Osteoblast (primary cell): ENCODE measurements around the gene TMEM45A. TPM values are rescaled to one million over a fixed set of nuclear protein-coding genes. Genes with fewer than 3 reads are reported as not detected.

Experiments
- DNase-seq: peaks from one replicate; pipeline ENCODE4 v3.0.0; 2011; ENCODE audit warnings: low spot score, mixed read lengths; ENCODE audit not compliant: insufficient read length; ENCODE audit errors: missing footprints
- H2AFZ ChIP-seq: 2 replicates; pipeline ENCODE4 v1.6.0; 2011; ENCODE audit warnings: mild to moderate bottlenecking, low read length
- H3K27ac ChIP-seq: 2 replicates; pipeline ENCODE4 v1.5.1; 2011; ENCODE audit warnings: mild to moderate bottlenecking, low read depth, low read length, moderate library complexity
- H3K27me3 ChIP-seq: 2 replicates; pipeline ENCODE4 v1.6.0; 2012; ENCODE audit warnings: mild to moderate bottlenecking, control low read depth, inconsistent platforms, low read length, moderate library complexity; ENCODE audit not compliant: insufficient read depth
- H3K36me3 ChIP-seq: 2 replicates; pipeline ENCODE4 v1.5.1; 2011; ENCODE audit warnings: mild to moderate bottlenecking, low read length, control low read depth, moderate library complexity; ENCODE audit not compliant: insufficient read depth
- H3K4me1 ChIP-seq: 2 replicates; pipeline ENCODE4 v1.5.1; 2011; ENCODE audit warnings: mild to moderate bottlenecking, low read length, control low read depth, moderate library complexity; ENCODE audit not compliant: insufficient read depth
- H3K4me2 ChIP-seq: 2 replicates; pipeline ENCODE4 v1.6.0; 2011; ENCODE audit warnings: mild to moderate bottlenecking, low read length; ENCODE audit not compliant: insufficient read depth
- H3K4me3 ChIP-seq: fragments of 200-600 bp; sonication (generic); 3 replicates; pipeline ENCODE4 v1.5.1; 2012; ENCODE audit warnings: mild to moderate bottlenecking, low read length, inconsistent platforms; ENCODE audit not compliant: insufficient read depth
- H3K79me2 ChIP-seq: 2 replicates; pipeline ENCODE4 v1.6.0; 2012; ENCODE audit warnings: mild to moderate bottlenecking, low read length, control low read depth, inconsistent platforms; ENCODE audit not compliant: insufficient read depth
- H3K9me3 ChIP-seq: 2 replicates; pipeline ENCODE4 v1.5.1; 2011; ENCODE audit warnings: low read depth, low read length, control low read depth
- H4K20me1 ChIP-seq: 2 replicates; pipeline ENCODE4 v1.6.0; 2012; ENCODE audit warnings: mild to moderate bottlenecking, low read length, control low read depth; ENCODE audit not compliant: insufficient read depth
- total RNA-seq: library from RNA; depleted of rRNA; stranded (reverse); fragments of >200 nt; gene quantifications from 2 replicates; pipeline ENCODE4 v1.2.3, GENCODE V29; 2012
- TF ChIP-seq, protein P1 (sequence below): IDR thresholded peaks from 2 replicates; pipeline ENCODE4 v1.5.1; 2011; ENCODE audit warnings: mild to moderate bottlenecking, low read depth, low read length, moderate library complexity; ENCODE audit errors: extremely low read depth

The TMEM45A gene
- total RNA-seq, 1 donor, result 35.5 TPM

DNA sequence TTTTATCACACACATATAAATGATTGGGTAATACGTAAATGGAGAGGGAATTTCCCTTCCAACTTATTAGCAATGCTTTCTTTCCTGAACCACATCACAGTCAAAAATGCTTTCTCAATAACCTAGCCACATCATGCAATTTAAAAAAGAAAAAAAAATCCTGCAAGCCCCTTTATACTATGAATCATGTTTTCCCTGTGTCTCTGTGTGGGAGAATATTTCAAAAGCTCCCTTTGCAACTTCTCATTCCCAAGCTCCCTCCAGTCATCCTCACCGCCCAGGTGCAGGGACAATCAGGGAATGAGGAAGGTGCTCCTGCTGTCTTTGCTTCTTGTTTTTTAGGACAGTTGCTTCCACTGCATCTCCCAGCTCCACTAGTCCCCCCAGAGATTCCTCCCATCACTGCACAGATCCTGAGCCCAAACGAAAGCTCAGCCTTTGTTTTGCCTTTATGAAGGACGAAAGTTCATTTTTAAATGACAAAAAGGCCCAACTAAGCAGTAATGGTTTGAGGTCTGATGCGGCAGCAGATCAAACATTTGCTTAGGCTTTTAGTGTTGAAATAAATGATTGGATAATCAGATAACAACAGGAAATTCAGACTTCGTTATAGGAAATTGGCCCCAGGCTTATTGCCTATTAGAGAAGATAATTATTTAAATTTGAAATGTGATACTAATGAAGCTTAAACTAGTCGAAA lies 69.2 kb downstream of the TMEM45A start:
- Histone ChIP-seq H3K27me3 (no peaks in the 10 kb centered on the region), H4K20me1 (no peaks in the 10 kb centered on the region), H2AFZ (no peak overlapping the region), H3K36me3 (no peaks in the 10 kb centered on the region), H3K4me1 (peaks cover 33% of the 10 kb centered on the region), H3K79me2 (no peaks in the 10 kb centered on the region), H3K9me3 (no peaks in the 10 kb centered on the region), H3K4me3 (peak overlapping the region; percentile 8), H3K27ac (peak overlapping the region; percentile 69), H3K4me2 (peak overlapping the region; percentile 74)
- TF ChIP-seq, protein P1, sequence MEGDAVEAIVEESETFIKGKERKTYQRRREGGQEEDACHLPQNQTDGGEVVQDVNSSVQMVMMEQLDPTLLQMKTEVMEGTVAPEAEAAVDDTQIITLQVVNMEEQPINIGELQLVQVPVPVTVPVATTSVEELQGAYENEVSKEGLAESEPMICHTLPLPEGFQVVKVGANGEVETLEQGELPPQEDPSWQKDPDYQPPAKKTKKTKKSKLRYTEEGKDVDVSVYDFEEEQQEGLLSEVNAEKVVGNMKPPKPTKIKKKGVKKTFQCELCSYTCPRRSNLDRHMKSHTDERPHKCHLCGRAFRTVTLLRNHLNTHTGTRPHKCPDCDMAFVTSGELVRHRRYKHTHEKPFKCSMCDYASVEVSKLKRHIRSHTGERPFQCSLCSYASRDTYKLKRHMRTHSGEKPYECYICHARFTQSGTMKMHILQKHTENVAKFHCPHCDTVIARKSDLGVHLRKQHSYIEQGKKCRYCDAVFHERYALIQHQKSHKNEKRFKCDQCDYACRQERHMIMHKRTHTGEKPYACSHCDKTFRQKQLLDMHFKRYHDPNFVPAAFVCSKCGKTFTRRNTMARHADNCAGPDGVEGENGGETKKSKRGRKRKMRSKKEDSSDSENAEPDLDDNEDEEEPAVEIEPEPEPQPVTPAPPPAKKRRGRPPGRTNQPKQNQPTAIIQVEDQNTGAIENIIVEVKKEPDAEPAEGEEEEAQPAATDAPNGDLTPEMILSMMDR, result no peak
- DNase-seq, result peak; percentile 9

DNA sequence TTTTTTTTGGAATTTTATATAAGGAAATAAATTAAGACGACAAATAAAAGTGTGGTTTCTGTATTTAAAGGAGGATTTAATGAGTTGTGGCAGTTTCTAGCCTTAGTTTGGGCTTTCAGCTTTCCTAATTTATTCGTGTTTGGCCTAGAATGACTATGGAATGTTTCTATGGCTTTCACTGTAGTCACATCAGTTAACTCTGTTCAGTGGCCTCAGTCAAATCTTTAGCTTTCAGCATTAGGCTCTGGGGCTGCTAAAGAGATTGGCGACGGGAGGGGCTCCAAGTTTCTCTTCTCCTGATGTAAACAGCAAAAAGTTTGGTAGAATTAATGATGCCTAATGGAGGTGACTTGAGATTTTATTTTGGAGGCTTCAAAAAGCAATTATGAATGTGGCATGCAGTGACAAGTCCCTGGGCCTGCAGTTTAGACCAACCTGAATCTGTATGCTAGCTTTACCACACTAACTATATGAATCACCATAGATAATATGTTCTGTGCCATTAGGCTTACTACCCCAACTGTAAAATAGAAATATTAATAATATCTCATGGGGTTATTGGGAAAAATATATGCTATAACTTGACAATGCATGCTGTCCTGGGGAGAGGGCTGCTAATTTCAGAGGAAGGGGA lies 69.9 kb downstream of the TMEM45A start:
- Histone ChIP-seq H3K4me2 (no peak overlapping the region), H4K20me1 (no peaks in the 10 kb centered on the region), H3K27me3 (no peaks in the 10 kb centered on the region), H3K4me3 (no peak overlapping the region), H3K4me1 (peaks cover 27% of the 10 kb centered on the region), H3K9me3 (no peaks in the 10 kb centered on the region), H3K79me2 (no peaks in the 10 kb centered on the region), H3K36me3 (no peaks in the 10 kb centered on the region), H2AFZ (no peak overlapping the region), H3K27ac (no peak overlapping the region)
- TF ChIP-seq, protein P1, result no peak
- DNase-seq, result no peak

DNA sequence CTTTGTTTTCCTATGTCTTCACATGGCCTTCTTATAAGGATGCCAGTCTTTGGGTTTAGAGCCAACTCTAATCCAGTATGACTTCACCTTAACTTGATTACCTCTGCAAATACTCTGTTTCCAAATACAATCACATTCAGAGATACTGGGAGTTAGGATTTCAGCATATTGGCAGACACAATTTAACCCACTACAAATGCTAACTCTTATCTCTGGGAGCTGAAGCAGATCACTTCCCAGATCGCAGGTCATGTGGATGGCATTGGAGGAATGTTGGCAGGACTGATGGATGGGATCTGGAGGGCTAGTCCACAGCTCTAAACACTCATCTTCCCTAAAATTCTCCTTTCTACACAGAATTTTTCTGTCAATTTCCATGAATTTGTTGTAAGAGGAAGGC lies 70.8 kb downstream of the TMEM45A start:
- no peak overlapping the region for H2AFZ ChIP-seq
- no peak for DNase-seq
- no peak overlapping the region for H3K4me2 ChIP-seq
- H3K9me3 ChIP-seq, result no peaks in the 10 kb centered on the region
- H4K20me1 ChIP-seq, result no peaks in the 10 kb centered on the region
- H3K36me3 ChIP-seq, result no peaks in the 10 kb centered on the region
- TF ChIP-seq, protein P1, result no peak
- no peaks in the 10 kb centered on the region for H3K27me3 ChIP-seq
- no peak overlapping the region for H3K4me3 ChIP-seq
- H3K79me2 ChIP-seq, result no peaks in the 10 kb centered on the region
- H3K27ac ChIP-seq, result no peak overlapping the region
- peaks cover 22% of the 10 kb centered on the region for H3K4me1 ChIP-seq

DNA sequence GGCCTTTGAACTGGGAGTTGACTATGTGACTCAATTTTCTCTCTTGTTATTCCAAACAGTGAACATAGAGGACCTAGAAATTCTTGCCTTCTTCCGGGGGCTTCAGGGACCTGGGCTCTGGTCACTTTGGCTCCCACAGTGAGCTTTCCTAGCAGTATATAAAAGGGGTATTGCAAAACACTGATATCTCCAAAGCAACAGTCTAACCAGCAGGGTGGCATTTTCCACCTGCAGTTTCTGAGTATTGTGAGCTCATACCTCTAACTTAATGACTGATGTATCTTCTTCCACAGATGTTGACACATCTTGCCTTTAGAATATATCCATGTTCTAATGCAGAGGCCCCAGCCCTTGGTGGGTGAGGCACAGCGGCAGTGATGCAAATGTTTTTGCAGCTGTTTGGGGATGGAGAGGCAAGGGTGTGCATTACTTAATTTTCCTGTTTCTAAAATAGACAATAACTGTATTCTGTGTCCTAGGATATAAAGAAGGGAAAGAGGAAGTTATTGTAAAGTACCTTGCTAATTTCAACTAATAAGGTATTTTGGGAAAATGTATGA lies 71.3 kb downstream of the TMEM45A start:
- H3K4me1 ChIP-seq, result peaks cover 22% of the 10 kb centered on the region
- no peak overlapping the region for H3K27ac ChIP-seq
- no peak overlapping the region for H2AFZ ChIP-seq
- H3K4me3 ChIP-seq, result no peak overlapping the region
- no peak overlapping the region for H3K4me2 ChIP-seq
- no peaks in the 10 kb centered on the region for H3K36me3 ChIP-seq
- H3K79me2 ChIP-seq, result no peaks in the 10 kb centered on the region
- no peaks in the 10 kb centered on the region for H3K9me3 ChIP-seq
- no peaks in the 10 kb centered on the region for H4K20me1 ChIP-seq
- no peak for DNase-seq
- TF ChIP-seq, protein P1, result no peak
- H3K27me3 ChIP-seq, result no peaks in the 10 kb centered on the region
